ENCODE measurements around the gene BCKDK.
"Not testable (repeated sequence)": the region's sequence is repeated elsewhere in the genome, so short reads cannot be mapped to it uniquely, and the experiment has no call there.

Gene BCKDK

GRCh38 chr16:31100876-31101641 is 7.1 kb upstream of the BCKDK start:
- H3K9me3 Mint-ChIP-seq; H3K27ac Mint-ChIP-seq; DNase-seq; H3K4me3 Mint-ChIP-seq; H3K36me3 Mint-ChIP-seq (ENCODE audit: low read depth); ATAC-seq; H3K27me3 Mint-ChIP-seq; H3K4me1 Mint-ChIP-seq: not testable (repeated sequence)

- Mint-ChIP-seq H3K4me3 (peak overlapping the region; percentile 9), H3K9me3 (no peaks in the 10 kb centered on the region), H3K27me3 (no peaks in the 10 kb centered on the region), H3K36me3 (ENCODE audit: low read depth) (peaks cover 11% of the 10 kb centered on the region), H3K27ac (peak overlapping the region; percentile 55), H3K4me1 (peaks cover 28% of the 10 kb centered on the region)
- DNase-seq (peak; percentile 94), ATAC-seq (peak; percentile 53)
Observed at GRCh38 chr16:31105677-31106213, 2.4 kb upstream of the BCKDK start.

DNA sequence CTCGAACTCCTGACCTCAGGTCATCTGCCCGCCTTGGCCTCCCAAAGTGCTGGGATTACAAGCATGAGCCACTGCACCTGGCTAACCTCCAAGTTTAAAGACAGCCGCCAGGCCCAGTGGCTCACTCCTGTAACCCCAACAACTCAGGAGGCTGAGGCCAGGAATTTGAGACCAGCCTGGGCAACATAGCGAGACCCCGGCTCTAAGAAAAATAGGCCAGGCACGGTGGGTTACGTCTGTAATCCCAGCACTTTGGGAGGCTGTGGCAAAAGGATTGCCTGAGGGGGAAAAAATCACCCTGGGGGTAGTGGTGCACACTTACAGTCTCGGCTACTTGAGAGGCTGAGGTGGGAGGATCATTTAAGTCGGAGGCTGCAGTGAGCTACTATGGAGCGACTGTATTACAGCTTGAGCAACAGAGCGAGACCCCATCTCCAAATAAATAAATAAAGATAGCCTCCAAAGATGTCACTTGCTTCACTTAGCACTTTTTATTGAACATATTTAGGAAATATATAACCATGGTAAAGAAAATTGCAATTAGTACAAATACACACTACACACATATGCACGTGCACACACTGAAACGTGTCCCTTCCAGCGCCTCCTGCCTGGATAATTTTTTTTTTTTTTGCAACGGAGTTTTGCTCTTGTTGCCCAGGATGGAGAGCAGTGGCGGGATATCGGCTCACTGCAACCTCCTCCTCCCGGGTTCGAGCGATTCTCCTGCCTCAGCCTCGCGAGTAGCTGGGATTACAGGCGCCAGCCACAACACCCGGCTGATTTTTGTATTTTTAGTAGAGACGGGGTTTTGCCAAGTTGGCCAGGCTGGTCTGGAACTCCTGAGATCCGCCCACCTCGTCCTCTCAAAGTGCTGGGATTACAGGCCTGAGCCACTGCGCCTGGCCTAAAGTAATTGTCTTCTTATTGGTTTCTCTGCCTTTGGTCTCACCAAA is 1.4 kb upstream of the BCKDK start:
- no peak for DNase-seq
- Mint-ChIP-seq H3K27ac (peak overlapping the region; percentile 97), H3K36me3 (ENCODE audit: low read depth) (peaks cover 15% of the 10 kb centered on the region), H3K27me3 (no peaks in the 10 kb centered on the region), H3K4me1 (peaks cover 28% of the 10 kb centered on the region), H3K9me3 (no peaks in the 10 kb centered on the region), H3K4me3 (no peak overlapping the region)
- no peak for ATAC-seq

DNA sequence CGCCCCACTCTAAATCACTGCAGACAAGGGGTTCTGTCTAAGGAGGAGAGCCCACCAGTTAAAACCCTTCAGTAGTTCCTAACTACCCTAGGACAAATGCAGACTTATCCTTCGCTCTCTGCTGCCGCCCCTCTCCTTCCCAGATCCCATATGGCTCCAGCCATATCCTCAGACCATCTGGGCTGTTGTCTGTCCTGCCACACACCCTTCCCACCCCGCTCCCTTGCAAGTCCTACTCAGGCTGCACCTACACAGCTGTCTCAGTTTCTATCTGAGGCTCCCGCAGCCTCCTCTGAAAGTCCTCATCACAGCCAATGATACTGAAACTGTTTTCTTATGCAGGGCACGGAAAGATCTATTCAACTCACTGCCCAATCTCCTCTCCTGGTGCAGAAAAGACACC is 720 bp upstream of the BCKDK start:
- Mint-ChIP-seq H3K36me3 (ENCODE audit: low read depth) (peaks cover 15% of the 10 kb centered on the region), H3K27ac (peak overlapping the region; percentile 97), H3K4me3 (peak overlapping the region; percentile 88), H3K9me3 (no peaks in the 10 kb centered on the region), H3K4me1 (peaks cover 28% of the 10 kb centered on the region), H3K27me3 (no peaks in the 10 kb centered on the region)
- DNase-seq (peak; percentile 52), ATAC-seq (peak; percentile 79)

DNA sequence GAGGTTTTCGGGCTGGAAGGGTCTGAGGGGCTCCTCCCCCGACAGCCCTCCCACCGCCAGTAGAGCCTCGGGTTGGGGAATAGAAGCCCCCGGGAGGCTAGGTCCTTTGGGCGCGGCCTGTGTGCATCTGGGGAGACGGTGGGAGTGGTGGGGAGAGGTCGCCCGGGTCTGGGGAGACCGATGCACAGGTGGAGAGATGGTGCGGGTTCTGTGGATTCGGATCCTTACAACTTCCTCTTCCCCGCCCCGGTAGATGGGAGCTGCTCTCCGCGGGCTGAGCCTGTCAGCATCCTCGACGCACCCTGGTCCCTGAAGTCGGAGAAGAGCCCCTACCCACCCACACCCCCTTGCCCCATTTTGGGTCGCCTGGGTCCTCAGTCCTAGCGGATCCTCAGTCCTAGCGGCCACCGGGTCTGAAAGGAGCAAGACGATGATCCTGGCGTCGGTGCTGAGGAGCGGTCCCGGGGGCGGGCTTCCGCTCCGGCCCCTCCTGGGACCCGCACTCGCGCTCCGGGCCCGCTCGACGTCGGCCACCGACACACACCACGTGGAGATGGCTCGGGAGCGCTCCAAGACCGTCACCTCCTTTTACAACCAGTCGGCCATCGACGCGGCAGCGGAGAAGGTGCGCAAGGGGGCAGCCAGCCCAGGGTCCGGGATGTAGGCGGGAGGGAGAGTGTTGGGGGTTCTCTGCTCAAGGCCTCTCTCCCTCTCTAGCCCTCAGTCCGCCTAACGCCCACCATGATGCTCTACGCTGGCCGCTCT is 790 bp downstream of the BCKDK start:
- peak overlapping the region; percentile 53 for H3K27ac Mint-ChIP-seq
- H3K4me3 Mint-ChIP-seq, result peak overlapping the region; percentile 77
- no peak for DNase-seq
- peaks cover 32% of the 10 kb centered on the region for H3K4me1 Mint-ChIP-seq
- peaks cover 16% of the 10 kb centered on the region for H3K36me3 Mint-ChIP-seq (ENCODE audit: low read depth)
- no peaks in the 10 kb centered on the region for H3K9me3 Mint-ChIP-seq
- no peaks in the 10 kb centered on the region for H3K27me3 Mint-ChIP-seq
- ATAC-seq, result no peak

- DNase-seq (no peak), ATAC-seq (no peak)
- Mint-ChIP-seq H3K27ac (peak overlapping the region; percentile 53), H3K4me3 (peak overlapping the region; percentile 77), H3K4me1 (peaks cover 35% of the 10 kb centered on the region), H3K9me3 (no peaks in the 10 kb centered on the region), H3K27me3 (no peaks in the 10 kb centered on the region), H3K36me3 (ENCODE audit: low read depth) (peaks cover 16% of the 10 kb centered on the region)
Observed at GRCh38 chr16:31109622-31110021, 1.4 kb downstream of the BCKDK start.

DNA sequence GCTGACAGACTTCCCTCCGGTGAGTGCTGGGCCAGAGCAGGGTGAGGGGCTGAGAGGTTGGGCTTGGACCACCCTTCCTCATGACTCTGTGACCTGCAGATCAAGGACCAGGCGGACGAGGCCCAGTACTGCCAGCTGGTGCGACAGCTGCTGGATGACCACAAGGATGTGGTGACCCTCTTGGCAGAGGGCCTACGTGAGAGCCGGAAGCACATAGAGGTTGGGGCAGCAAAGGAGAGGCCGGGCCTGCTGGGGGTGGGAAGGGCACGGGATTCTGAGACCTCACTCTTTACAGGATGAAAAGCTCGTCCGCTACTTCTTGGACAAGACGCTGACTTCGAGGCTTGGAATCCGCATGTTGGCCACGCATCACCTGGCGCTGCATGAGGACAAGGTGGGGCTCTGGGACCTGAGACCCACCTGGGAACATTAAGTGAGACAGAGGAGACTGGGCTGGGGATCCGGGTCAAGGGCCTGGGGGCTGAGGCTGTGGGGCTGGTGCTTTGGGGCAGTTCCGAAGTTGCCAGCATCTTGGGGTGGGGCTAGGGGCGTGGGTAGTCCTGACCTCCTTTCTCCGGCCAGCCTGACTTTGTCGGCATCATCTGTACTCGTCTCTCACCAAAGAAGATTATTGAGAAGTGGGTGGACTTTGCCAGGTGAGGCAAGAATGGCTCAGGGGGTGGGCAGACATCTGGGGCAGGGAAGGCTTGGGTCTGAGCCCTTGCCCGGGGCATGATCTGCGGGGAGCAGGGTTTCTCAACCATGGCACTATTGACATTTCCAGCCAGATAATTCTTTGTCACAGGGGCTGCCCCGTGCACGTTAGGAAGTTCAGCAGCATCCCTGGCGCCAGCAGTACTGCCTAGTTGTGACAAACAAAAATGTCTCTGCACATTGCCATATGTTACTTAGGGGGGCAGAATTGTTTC is 2.2 kb downstream of the BCKDK start:
- peak overlapping the region; percentile 52 for H3K27ac Mint-ChIP-seq
- peaks cover 37% of the 10 kb centered on the region for H3K4me1 Mint-ChIP-seq
- peaks cover 18% of the 10 kb centered on the region for H3K36me3 Mint-ChIP-seq (ENCODE audit: low read depth)
- DNase-seq (no peak), ATAC-seq (no peak)
- H3K9me3 Mint-ChIP-seq, result no peaks in the 10 kb centered on the region
- H3K4me3 Mint-ChIP-seq, result peak overlapping the region; percentile 32
- no peaks in the 10 kb centered on the region for H3K27me3 Mint-ChIP-seq

DNA sequence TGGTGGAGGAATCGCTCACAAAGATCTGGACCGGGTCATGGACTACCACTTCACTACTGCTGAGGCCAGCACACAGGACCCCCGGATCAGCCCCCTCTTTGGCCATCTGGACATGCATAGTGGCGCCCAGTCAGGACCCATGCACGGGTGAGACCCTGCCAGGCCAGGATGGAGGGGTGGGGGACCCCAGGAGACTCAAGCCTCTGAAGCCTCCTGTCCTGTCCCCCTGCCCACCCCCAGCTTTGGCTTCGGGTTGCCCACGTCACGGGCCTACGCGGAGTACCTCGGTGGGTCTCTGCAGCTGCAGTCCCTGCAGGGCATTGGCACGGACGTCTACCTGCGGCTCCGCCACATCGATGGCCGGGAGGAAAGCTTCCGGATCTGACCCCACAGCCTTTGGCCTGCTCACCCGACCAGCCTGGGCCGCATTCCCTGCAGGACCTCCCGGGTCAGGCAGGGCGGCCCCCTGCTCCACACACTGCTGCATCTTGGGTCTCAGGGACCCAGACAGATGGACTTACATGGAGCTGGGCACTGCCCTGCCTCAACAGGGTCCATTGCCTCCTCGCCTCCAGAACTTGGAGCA is 3.8 kb downstream of the BCKDK start:
- DNase-seq (no peak), ATAC-seq (no peak)
- Mint-ChIP-seq H3K27me3 (no peaks in the 10 kb centered on the region), H3K27ac (no peak overlapping the region), H3K9me3 (no peaks in the 10 kb centered on the region), H3K4me1 (peaks cover 37% of the 10 kb centered on the region), H3K36me3 (ENCODE audit: low read depth) (peaks cover 20% of the 10 kb centered on the region), H3K4me3 (no peak overlapping the region)

DNA sequence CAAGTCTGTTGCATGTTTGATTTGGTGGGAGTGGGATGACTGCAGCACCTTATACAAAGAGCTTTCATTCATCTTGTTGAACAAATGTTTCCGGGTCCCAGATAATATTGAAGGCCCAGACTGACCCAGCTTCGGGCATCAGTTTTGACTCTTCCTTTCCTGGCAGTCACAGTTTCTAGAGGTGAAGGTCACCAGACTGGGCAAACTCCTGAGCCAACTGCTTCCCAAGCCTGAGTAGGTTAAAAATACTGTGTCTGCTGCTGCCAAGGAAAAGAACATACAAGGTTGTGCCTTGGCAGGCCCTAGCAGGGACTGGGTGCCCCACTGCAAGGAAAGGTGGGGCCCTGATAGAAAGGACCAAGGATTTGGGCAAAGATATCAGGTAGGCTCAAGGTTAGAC is 4.5 kb downstream of the BCKDK start:
- no peak for DNase-seq
- H3K4me1 Mint-ChIP-seq, result peaks cover 34% of the 10 kb centered on the region
- no peak for ATAC-seq
- no peak overlapping the region for H3K4me3 Mint-ChIP-seq
- H3K9me3 Mint-ChIP-seq, result no peaks in the 10 kb centered on the region
- H3K36me3 Mint-ChIP-seq (ENCODE audit: low read depth), result peaks cover 20% of the 10 kb centered on the region
- H3K27me3 Mint-ChIP-seq, result no peaks in the 10 kb centered on the region
- no peak overlapping the region for H3K27ac Mint-ChIP-seq

GRCh38 chr16:31113121-31114120 is 5.2 kb downstream of the BCKDK start:
- DNase-seq (no peak), ATAC-seq (no peak)
- Mint-ChIP-seq H3K4me3 (no peak overlapping the region), H3K36me3 (ENCODE audit: low read depth) (peaks cover 20% of the 10 kb centered on the region), H3K27me3 (no peaks in the 10 kb centered on the region), H3K9me3 (no peaks in the 10 kb centered on the region), H3K4me1 (peaks cover 35% of the 10 kb centered on the region), H3K27ac (peak overlapping the region; percentile 68)

- DNase-seq (no peak), ATAC-seq (no peak)
- peaks cover 22% of the 10 kb centered on the region for H3K36me3 Mint-ChIP-seq (ENCODE audit: low read depth)
- no peak overlapping the region for H3K27ac Mint-ChIP-seq
- no peaks in the 10 kb centered on the region for H3K9me3 Mint-ChIP-seq
- peaks cover 39% of the 10 kb centered on the region for H3K4me1 Mint-ChIP-seq
- H3K27me3 Mint-ChIP-seq, result no peaks in the 10 kb centered on the region
- H3K4me3 Mint-ChIP-seq, result no peak overlapping the region
Observed at GRCh38 chr16:31114468-31114867, 6.3 kb downstream of the BCKDK start.

Data from activated naive CD8-positive, alpha-beta T cell treated with anti-CD3 and anti-CD28 coated beads, Interleukin-2, amount 50 U/mL, for 24 hours (primary cell).